ENCODE results near the gene RNF217. TPM values are rescaled to one million over a fixed set of nuclear protein-coding genes. Genes with fewer than 3 reads are reported as not detected.

Gene RNF217
- total RNA-seq, 4 donors from 2014 or later, result 6.0 to 24.3 (median 16.0) TPM

GRCh38 chr6:125100074-125100652 is 137.9 kb downstream of the RNF217 start:
- Histone ChIP-seq H3K4me3 (peak overlapping the region; percentile 31 to 50 (median 40)), H3K27me3 (no peaks in the 10 kb centered on the region), H3K9me3 (no peaks in the 10 kb centered on the region), H3K36me3 (no peaks in the 10 kb centered on the region), H3K4me1 (peaks cover 0 to 16% (median 13%) of the 10 kb centered on the region in 4 donors), H3K27ac (peak overlapping the region; percentile 11 to 71 (median 50))
- no peak for DNase-seq
- intact Hi-C loops (cut with DNase I; ENCODE audit: low total_unique reads), result no loop called here
- in situ Hi-C loops (cut with MboI; ENCODE audit: low pct_ligation_motif_present in 1 of 4, low pct_unique_long_range_greater_than_20kb in 1 of 4, low sequenced_read_pairs in 3 of 4), result no loop called here
- TF ChIP-seq POLR2AphosphoS5 (IDR thresholded peaks at IDR 0.05), result no peak
- no peak for TF ChIP-seq EP300 (IDR thresholded peaks at IDR 0.05; ENCODE audit: low read depth)
- no peak for TF ChIP-seq POLR2A (IDR thresholded peaks at IDR 0.05)
- TF ChIP-seq CTCF (IDR thresholded peaks at IDR 0.05), result no peak
- WGBS, 2 donors (ENCODE audit: low coverage in 1 of 2), result 87 to 92% methylated on average over 9 to 10 of the region's 10 CpGs

- Histone ChIP-seq H3K9me3 (no peaks in the 10 kb centered on the region), H3K27me3 (no peaks in the 10 kb centered on the region), H3K36me3 (no peaks in the 10 kb centered on the region), H3K4me3 (no peak overlapping the region), H3K27ac (peak overlapping the region; percentile 40 to 71 (median 59)), H3K4me1 (peaks cover 0 to 16% (median 13%) of the 10 kb centered on the region in 4 donors)
- DNase-seq, result no peak
- WGBS, 2 donors (ENCODE audit: low coverage in 1 of 2), result 38 to 42% methylated on average over 1 of the region's 1 CpG
- intact Hi-C loops (cut with DNase I; ENCODE audit: low total_unique reads) (no loop called here), in situ Hi-C loops (cut with MboI; ENCODE audit: low pct_ligation_motif_present in 1 of 4, low pct_unique_long_range_greater_than_20kb in 1 of 4, low sequenced_read_pairs in 3 of 4) (no loop called here)
- TF ChIP-seq EP300 (IDR thresholded peaks at IDR 0.05; ENCODE audit: low read depth) (no peak), CTCF (IDR thresholded peaks at IDR 0.05) (no peak), POLR2A (IDR thresholded peaks at IDR 0.05) (no peak), POLR2AphosphoS5 (IDR thresholded peaks at IDR 0.05) (no peak)
These were observed 138.9 kb downstream of the RNF217 start for GRCh38 chr6:125101128-125101527.

- no peaks in the 10 kb centered on the region for H3K36me3 ChIP-seq
- H3K27me3 ChIP-seq, result no peaks in the 10 kb centered on the region
- DNase-seq, result no peak
- no peak overlapping the region for H3K4me3 ChIP-seq
- intact Hi-C loops (cut with DNase I; ENCODE audit: low total_unique reads), result no loop called here
- TF ChIP-seq EP300 (IDR thresholded peaks at IDR 0.05; ENCODE audit: low read depth), result no peak
- no peak for TF ChIP-seq CTCF (IDR thresholded peaks at IDR 0.05)
- no peak for TF ChIP-seq POLR2AphosphoS5 (IDR thresholded peaks at IDR 0.05)
- no peak for TF ChIP-seq POLR2A (IDR thresholded peaks at IDR 0.05)
- 92% methylated on average over 2 of the region's 2 CpGs; no CpG with 5 or more reads in 1 of the 2 donors for WGBS, 2 donors (ENCODE audit: low coverage in 1 of 2)
- H3K27ac ChIP-seq, result peak overlapping the region; percentile 40 to 71 (median 59)
- in situ Hi-C loops (cut with MboI; ENCODE audit: low pct_ligation_motif_present in 1 of 4, low pct_unique_long_range_greater_than_20kb in 1 of 4, low sequenced_read_pairs in 3 of 4), result no loop called here
- H3K4me1 ChIP-seq, result peaks cover 0 to 16% (median 13%) of the 10 kb centered on the region in 4 donors
- no peaks in the 10 kb centered on the region for H3K9me3 ChIP-seq
These were observed 139.4 kb downstream of the RNF217 start for GRCh38 chr6:125101631-125102030.

DNA sequence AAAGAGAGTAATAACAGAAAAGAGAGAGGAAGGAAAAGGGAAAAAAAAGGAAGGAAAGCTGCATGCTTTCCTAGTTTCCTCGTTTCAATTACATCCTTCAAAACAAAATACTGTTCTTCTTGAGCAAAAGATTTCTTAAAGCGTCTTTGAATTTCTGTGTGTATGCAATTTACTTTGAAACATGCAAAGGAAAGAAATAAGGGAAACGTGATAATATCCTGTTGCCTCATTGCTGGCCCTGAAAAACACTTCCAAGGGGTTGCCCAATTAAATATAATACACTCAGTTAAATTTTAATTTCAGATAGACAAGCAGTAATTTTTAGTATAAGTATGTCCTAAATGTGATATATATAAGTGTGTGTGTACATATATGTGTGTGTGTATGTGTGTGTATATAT is 140.2 kb downstream of the RNF217 start:
- Histone ChIP-seq H3K27me3 (no peaks in the 10 kb centered on the region), H3K4me1 (peaks cover 0 to 16% (median 13%) of the 10 kb centered on the region in 4 donors), H3K4me3 (no peak overlapping the region), H3K9me3 (no peaks in the 10 kb centered on the region), H3K27ac (peak overlapping the region; percentile 40 to 71 (median 59)), H3K36me3 (no peaks in the 10 kb centered on the region)
- WGBS, 2 donors (ENCODE audit: low coverage in 1 of 2), result 65 to 71% methylated on average over 3 of the region's 3 CpGs
- in situ Hi-C loops (cut with MboI; ENCODE audit: low pct_ligation_motif_present in 1 of 4, low pct_unique_long_range_greater_than_20kb in 1 of 4, low sequenced_read_pairs in 3 of 4) (no loop called here), intact Hi-C loops (cut with DNase I; ENCODE audit: low total_unique reads) (no loop called here)
- TF ChIP-seq EP300 (IDR thresholded peaks at IDR 0.05; ENCODE audit: low read depth) (no peak), POLR2A (IDR thresholded peaks at IDR 0.05) (no peak), CTCF (IDR thresholded peaks at IDR 0.05) (no peak), POLR2AphosphoS5 (IDR thresholded peaks at IDR 0.05) (no peak)
- DNase-seq, result no peak

Measured in transverse colon (tissue), 4 donors.